HG03571 (cell line): ENCODE results near the gene ERF.
A peak's percentile ranks its signal among the peaks of the same experiment; 100 is the strongest.

Source experiments
- ATAC-seq: cut with Tn5 transposase; IDR thresholded peaks from one replicate; pipeline ENCODE4 v1.9.1; 2021; ENCODE audit not compliant: unreplicated experiment

The ERF gene

GRCh38 chr19:42254089-42254849 is 659 bp downstream of the ERF start:
- ATAC-seq: no peak

- ATAC-seq: no peak
Observed at GRCh38 chr19:42253245-42254088, 1.5 kb downstream of the ERF start.

DNA sequence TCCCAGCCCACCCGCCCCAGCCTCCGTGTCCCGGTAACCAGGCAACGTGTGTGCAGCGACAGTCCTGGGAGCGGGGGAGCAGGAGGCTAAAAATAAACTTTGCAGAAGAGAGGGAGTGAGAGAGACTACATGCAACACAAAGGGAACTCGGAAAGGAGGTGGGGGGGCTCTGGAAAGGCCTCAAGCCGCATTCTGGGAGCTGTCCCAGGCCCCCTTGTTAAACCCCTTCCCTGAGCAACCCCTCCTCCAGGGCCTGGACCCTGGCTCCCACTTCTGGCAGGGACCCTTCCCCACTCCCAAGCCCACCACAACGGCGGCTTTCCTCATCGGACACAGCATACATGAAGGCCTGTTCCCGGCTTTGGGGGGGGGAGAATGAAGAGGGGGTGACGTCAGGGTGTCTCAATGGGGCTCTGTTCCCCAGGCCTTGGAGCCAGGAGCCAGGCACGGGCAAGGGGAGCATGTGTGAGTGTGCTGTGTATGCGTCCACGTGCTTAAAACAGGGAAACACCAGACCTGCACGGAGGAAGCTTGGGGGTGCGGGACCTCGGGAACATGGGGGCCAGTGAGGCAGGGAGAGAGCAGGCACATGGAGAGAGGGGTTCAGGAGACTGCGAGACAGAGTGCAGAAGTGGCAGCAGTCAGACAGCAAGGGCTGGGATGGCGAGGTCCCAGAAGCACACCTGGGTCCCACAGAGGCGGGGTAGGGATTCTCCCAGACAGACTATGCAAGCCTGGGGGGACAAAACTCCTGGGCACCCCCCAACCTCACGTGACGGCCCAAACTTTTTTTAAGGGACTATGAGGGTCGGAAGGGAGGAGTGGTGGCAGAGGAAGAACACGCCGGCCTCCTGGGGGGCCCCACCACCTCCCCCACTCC is 2.3 kb downstream of the ERF start:
- no peak for ATAC-seq

DNA sequence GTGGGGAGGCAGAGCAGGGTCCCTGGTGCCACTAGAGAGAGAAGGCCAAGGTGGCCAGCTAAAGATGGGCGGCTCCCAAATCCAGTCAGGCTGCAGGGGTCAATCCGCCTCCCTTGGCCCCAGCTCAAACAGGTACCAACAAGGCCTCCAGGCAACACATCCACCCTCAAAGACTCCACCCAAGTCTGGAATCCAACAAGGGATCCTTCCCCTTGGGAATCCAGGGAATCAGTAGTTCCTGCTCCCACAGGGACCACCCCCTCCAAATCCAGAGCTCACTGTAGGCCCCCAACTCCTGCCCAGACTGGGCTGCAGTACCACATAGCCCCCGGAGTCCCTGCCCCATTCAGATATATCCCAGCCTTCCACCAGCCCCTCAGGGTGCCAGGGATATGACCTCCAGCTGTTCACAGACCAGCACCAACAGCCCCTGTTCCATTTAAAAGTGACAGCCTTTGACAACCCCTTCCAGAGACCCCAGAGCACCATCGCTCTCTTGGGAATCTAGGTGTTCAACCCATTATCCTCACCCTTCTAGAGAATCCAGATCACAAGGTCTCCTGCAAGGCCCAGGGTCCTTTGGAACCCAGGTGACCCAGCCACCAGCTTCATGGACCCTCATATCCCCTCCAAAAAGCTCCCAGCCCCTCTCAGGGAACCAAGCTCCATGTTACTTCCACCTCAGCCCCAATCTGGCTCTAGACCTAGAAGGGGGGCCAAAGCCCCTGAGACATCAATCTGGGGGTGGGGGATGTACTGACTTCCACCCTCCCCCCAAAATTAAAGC is 3.2 kb downstream of the ERF start:
- no peak for ATAC-seq

DNA sequence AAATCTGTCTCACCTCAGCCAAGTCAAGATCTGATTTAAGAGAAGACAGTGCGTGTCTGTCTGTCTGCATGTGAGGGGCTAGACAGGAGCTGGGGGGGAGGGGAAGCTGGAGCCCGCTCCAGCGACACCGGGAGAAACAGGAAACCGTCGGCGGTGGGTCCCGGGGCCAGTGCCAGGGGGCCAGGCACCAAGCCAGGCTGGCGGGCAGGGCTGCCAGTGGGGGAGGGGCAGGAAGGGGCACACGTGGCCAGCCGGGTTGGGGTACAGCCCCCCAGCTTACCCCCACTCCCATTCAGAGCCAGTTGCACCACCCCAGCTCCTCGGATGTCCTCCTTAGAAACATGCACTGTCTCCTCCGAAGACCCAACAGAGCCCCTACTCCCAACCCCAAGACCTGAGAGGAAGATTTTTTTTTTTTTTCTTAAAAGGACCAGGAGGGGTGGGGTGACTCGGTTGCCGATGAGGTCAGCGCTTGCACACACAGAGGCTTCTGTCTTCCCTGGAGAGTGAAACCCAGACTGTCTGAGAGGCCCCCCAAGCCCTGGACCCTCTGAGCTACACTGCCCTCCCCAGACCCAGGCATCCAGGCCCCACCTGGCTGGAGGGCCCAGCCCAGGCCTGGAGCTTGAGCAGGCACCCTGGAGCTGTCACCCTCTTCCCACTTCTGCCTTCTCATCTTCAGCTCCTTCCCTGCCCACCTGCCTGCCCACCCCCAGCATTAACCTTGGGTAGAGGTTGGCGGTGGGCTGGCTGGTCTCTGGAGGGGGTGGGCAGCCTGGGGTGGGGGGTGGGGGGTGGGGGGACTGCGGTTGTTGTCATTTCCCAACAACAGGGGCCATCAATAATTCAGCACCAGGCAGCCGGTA is 4.0 kb downstream of the ERF start:
- no peak for ATAC-seq

- no peak for ATAC-seq
Observed at GRCh38 chr19:42250183-42250665, 4.7 kb downstream of the ERF start.

DNA sequence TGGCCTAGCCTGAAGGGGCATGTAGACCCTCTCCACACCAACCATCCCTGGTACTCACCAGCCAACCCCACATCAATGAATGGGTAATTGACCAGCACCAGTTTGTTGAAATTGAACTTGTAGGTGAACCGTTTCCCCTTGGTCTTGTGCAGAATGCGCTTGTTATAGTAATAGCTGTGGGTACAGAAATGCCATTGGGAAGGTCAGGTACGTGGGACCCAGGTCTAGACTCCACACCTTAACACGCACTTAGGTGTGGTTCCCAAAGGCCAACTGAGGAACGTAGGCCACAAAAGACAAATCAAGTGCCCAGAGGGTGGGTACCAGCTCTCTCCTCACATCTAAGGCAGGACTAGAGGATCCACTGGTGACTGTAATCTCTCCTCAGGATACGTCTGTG is 5.2 kb downstream of the ERF start:
- no peak for ATAC-seq

DNA sequence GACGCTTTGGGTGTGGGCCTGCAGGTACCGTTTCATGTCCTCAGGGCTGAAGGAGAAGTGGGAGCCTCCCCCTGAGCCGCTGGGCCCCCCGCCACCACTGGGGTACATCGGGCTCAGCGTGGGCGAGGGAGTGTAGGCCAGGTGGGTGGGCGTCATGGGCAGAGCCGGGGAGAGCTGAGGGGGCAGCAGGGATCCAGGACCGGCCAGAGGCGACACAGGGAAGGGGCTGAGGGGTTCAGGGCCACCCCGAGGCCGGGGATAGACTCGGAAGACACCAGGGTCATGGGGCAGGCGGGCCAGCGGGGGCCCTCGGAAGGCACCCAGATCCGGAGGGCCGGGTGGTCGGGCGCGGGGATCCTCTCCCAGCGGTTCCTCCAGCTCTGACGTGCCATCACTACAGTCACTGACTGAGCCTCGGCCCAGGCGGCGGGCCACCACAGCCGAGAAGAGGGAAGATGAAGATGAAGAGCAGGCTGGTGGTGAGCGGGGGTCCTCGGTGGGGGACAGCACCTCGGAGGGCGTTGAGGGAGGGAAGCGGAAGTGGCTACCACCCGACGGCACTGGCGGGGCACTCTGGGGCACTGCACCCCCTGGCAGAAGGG is 5.7 kb downstream of the ERF start:
- no peak for ATAC-seq

GRCh38 chr19:42248270-42249148 is 6.4 kb downstream of the ERF start:
- no peak for ATAC-seq

DNA sequence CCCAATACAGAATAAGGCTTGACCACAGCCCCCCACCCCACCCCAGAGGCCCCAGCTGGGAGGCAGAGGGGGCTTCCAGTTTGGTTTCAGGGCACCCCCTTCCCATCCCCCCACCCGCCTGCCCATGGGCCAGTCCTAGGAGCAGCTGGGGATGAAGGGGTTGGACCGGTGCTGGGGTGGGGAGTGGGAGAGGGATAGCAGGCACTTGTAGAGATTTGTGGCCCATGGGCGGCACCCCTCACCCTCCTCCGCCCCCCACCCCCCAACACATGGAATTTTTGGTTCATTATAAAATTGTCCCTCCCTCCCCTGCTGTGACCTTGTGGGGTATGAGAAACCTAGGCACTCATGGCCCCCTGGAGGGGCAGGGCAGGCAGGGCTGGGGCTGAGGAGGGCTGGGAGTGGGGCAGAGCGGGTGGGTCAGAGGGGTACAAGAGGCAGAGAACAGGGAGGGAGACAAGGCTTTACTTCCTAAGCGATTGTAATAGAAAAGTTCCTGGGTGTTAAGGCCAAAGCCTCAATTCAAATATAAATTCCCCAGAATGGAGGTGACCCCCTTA is 7.2 kb downstream of the ERF start:
- ATAC-seq: no peak

DNA sequence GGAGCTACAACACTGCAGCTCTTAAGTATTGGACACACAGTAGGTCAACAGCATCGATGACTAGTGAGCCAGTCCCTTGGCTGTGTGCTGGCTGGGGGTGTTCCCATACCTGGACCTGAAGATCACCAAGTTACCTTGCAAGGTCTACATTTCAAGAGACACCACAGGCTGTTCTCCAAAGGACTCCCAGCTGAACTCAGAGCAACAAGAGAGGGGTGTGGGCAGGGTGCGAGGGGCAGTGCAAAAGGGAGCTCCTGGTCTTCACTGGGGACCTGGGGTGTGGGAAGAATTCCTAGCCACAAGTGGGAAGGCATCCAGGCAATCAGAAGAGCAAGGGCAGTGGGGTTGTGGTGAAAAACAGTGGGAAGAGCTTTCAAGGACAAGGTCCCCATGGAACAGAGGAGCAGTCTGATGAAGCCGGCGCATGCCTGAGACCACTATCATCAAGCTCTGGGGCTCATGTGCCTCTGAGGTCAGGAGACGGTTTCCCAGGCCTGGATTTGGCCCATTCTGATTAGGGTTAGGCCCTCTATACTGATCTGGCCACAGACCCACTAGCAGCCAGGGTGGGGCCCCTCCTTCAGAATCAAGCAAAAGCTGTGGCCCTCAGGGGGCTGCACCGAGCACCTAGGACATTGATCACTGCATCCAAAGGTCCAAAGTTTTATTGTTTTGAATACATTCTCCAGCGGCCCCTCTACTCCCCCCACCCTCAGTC is 7.8 kb downstream of the ERF start:
- ATAC-seq: no peak

DNA sequence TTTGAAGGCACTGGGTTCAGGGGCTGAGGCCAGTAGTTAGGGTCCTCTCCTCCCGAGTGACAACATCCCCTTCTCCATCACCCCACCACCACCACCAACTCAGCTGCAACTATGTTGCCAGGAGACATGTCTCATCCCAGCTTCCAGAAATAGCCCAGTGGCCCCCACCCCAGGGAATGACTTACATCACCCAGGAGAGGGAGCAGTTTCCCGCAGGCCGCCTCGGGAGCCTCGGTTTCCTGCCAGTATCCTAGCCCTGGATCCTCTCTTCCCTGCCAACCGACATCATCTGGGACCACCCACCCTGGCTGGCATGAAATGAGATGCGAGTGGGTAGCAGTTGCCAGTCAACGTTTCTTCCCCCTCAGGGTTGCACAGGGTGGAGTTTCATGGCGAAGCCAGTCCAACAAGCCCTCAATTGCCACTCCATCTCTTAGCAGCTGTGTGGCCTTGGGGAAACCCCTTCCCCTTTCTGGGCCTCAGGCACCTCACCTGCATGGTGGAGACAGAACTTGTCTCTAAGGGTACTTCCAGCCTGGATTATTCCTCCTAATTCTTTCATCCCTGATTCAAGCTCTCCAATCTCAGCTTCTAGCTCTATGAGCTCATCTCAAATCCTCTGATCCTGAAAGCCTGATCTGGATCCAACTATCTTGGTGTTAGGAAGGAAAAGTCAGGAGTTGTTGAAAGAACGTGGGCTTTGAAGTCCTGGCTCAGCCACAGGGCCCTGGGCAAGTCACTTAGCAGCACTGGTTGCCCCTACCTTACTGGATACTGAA is 8.6 kb downstream of the ERF start:
- ATAC-seq: no peak

DNA sequence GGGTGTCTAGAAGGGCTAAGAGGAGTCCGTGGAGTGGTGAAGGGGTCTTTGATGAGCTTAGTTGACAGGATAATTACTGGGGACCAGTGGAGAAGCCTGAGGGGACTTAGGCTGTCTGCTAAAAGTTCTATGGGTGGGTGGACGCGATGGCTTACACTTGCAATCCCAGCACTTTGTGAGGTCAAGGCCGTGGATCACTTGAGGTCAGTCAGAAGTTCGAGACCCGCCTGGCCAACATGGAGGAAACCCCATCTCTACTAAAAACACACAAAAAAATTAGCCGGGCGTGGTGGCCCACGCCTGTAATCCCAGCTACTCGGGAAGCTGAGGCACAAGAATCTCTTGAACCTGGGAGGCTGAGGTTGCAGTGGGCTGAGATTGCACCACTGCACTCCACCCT is 9.7 kb downstream of the ERF start:
- ATAC-seq: no peak

DNA sequence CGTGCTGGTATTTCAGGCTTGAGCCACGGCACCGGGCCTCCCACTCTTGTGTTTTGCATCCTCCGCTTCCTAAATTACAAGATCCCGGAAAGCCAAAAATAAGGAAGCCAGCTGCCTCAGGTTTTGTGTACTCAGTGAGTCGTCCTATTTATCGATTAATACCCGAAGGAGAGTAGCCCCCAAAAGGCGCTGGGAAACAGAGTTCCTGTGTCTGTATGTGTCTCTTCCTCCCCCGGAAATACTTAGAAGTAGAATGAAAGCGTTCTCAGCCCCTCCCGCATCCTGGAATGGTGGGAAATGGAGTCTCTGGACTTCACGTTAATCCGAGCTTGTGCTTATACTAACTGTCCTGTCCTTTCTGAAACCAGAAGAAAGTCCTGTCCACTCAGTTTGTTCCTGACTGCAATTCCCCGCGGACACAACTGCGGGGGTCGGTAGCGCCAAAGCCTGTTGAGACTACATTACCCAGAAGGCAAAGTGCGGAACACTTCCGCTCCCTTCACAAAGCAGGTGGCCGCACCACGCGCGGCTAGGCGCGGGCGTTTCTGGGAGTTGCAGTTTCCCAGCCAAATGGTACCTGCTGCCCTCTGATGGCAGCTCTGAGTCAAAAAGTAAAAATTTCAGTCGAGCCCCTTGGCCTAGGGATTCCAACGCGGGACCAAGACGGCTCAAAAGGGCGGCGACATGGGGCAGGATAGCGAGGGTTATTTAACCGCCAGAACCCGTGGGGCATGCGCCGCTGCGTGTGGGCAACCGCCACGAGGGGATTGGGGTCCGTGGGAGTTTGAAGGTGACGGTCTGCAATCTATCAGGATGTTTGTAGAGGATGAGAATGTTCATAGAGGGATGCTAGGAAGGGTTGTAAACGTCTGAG is 10.3 kb downstream of the ERF start:
- peak; percentile 39 for ATAC-seq
